ENCODE results near the gene ZNFX1. TPM values are rescaled to one million over a fixed set of nuclear protein-coding genes. Genes with fewer than 3 reads are reported as not detected.
A peak's percentile ranks its signal among the peaks of the same experiment; 100 is the strongest.
"Not testable (repeated sequence)": the region's sequence is repeated elsewhere in the genome, so short reads cannot be mapped to it uniquely, and the experiment has no call there.

ZNFX1 gene
- total and polyA plus RNA-seq, 5 experiments from 2014 or later: 28.1 to 57.2 (median 45.0) TPM

DNA sequence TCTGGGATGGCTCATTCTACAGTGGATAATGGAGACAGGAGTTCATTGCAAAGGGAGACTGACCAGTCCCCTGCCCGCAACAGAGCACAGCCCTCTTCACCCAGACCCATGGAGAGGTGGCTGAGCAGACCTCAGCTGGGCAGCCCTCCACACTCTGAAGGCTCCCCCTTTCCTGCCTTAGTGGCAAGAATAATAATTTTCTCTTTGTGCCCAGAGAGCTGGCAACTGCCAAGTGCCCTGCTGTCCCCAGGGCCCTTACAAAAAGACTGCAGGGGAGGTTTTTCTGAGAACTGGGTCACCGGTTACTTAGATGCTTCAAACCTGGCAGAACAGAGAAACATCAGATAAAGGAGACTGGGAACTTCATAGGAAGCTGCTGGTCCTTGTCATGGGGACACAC, 35.4 kb upstream of the ZNFX1 start:
- POLR2A ChIA-PET: interaction anchor here (1.2 kb wide), 1 partner anchor 9 kb away, joined by 3 read pairs; no protein-coding TSS in a partner anchor
- H3K36me3 Mint-ChIP-seq: peaks cover 0 to 14% (median 6%) of the 10 kb centered on the region in 3 donors
- no peak overlapping the region for H3K4me3 Mint-ChIP-seq
- H3K4me1 Mint-ChIP-seq: peaks cover 0 to 4% (median 2%) of the 10 kb centered on the region in 4 donors
- DNase-seq (no peak), ATAC-seq (no peak)
- H3K9me3 Mint-ChIP-seq: peaks cover 0 to 9% (median 0%) of the 10 kb centered on the region in 9 donors
- peaks cover under 1 to 26% (median 11%) of the 10 kb centered on the region in 5 donors for H3K27me3 Mint-ChIP-seq
- no peak overlapping the region for H3K27ac Mint-ChIP-seq

DNA sequence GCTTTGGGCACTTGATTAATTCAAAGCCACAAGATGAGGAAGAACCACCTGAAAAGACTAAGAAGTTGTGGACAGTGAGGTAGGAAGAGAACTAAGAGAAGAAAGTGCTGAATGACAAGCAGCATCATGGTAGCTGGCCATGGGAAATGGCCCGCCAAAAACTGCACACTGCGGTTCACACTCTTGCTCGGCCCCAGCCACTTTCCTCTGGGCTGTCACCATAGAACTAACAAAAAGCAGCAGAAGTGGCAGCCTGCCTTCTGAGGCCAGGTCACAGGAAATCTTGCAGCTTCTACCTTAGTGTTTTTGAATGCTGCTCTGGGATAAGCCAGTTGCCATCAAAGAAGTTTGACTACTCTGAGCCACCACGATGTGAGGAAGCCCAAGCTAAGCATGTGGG, 34.8 kb upstream of the ZNFX1 start:
- peaks cover 0 to 3% (median 0%) of the 10 kb centered on the region in 4 donors for H3K4me1 Mint-ChIP-seq
- DNase-seq (no peak), ATAC-seq (no peak)
- POLR2A ChIA-PET: interaction anchor here (1.2 kb wide), 1 partner anchor 9 kb away, joined by 3 read pairs; no protein-coding TSS in a partner anchor
- H3K4me3 Mint-ChIP-seq: no peak overlapping the region
- H3K27me3 Mint-ChIP-seq: peaks cover 0 to 22% (median 10%) of the 10 kb centered on the region in 5 donors
- H3K9me3 Mint-ChIP-seq: peaks cover 0 to 9% (median 0%) of the 10 kb centered on the region in 9 donors
- no peak overlapping the region for H3K27ac Mint-ChIP-seq
- peaks cover 0 to 14% (median 6%) of the 10 kb centered on the region in 3 donors for H3K36me3 Mint-ChIP-seq

DNA sequence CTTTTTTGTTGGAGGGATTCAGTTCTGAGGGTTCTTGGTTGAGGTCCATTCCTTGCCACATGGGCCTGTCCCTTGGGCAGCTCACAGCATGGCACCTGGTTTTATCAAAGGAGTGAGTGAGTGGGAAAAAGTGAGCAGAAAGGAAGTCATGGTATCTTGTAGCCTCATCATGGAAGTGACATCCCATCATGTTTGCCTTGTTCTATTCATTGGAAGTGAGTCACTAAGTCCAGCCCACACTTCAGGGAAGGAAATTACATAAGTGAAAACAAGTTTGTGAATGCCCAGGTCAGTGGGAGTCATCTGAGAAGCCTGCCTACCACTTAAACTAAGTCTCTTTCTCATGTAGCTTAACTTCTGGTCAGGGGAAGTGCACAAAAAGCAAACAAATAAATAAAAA, 32.8 kb upstream of the ZNFX1 start:
- Mint-ChIP-seq H3K9me3 (peaks cover 0 to 9% (median 0%) of the 10 kb centered on the region in 9 donors), H3K4me3 (no peak overlapping the region), H3K27me3 (peaks cover 0 to 12% (median 3%) of the 10 kb centered on the region in 5 donors), H3K36me3 (peaks cover 0 to 14% (median 6%) of the 10 kb centered on the region in 3 donors), H3K4me1 (peaks cover 0 to 3% (median 1%) of the 10 kb centered on the region in 4 donors), H3K27ac (no peak overlapping the region)
- POLR2A ChIA-PET: no interaction called here
- no peak for ATAC-seq
- DNase-seq: no peak

DNA sequence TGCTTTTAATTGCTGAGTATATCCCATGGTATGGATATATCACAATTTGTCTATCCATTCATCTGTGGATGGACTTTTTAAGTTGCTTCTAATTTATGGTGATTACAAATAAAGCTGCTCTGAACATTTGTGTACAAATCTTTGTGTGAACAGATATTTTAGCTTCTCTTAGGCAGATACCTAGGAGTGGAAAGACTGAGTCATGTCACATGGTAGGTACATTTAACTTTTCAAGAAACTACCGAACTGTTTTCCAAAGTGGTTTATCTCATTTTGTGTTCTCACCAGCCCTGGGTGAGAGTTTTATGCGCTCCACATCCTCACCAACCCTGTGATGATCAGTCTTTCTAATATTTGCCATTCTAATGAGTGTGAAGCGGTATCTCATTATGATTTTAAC, 31.0 kb upstream of the ZNFX1 start:
- Mint-ChIP-seq H3K4me1 (peaks cover 5 to 10% (median 5%) of the 10 kb centered on the region in 4 donors), H3K27me3 (peaks cover 0 to 12% (median 3%) of the 10 kb centered on the region in 5 donors), H3K9me3 (peaks cover 0 to 9% (median 0%) of the 10 kb centered on the region in 9 donors), H3K27ac (peak overlapping the region in 1 of 10 donors; percentile 37), H3K4me3 (no peak overlapping the region), H3K36me3 (peaks cover 0 to 14% (median 6%) of the 10 kb centered on the region in 3 donors)
- POLR2A ChIA-PET: no interaction called here
- no peak for DNase-seq
- ATAC-seq: no peak

DNA sequence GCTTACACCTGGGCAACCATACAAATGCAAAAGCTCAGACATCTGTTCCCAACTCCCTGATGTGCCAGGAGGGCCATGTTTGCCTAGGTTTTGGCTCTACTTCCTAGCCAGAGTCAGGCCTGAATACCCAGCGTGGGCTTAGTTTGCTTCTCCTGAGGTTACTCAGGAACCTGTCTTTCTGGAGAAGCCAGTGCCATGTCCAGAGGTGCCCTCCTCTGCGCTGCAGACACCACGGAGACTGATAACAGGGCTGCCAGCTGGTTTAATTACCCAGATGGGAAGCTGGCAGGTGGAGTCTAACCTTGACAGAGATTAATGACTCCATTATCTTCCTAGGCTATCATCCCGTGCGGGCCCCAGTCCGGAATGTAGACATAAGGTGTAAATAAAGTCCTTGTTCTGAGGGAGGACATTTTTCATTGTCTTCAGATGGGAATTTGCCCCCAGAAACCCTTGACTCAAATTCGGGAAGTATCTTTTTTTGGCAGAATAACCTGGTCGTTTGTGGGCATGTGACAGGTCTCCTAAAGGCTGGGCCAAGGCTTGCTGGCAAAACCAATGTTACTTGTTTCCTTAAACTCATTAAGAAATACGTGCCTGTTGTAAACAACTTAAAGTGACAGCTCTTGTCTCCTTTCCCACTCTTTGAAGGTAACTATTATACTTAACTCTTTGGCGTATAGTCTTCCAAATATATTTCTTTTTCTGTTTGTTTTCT, 29.2 kb upstream of the ZNFX1 start:
- no peak for DNase-seq
- POLR2A ChIA-PET: interaction anchor here (2.2 kb wide), 1 partner anchor 28 kb away, joined by 7 read pairs; no protein-coding TSS in a partner anchor
- peaks cover 0 to 14% (median 6%) of the 10 kb centered on the region in 3 donors for H3K36me3 Mint-ChIP-seq
- peaks cover 5 to 20% (median 14%) of the 10 kb centered on the region in 4 donors for H3K4me1 Mint-ChIP-seq
- peaks cover 0 to 10% (median 3%) of the 10 kb centered on the region in 5 donors for H3K27me3 Mint-ChIP-seq
- H3K4me3 Mint-ChIP-seq: no peak overlapping the region
- no peak for ATAC-seq
- no peak overlapping the region for H3K27ac Mint-ChIP-seq
- H3K9me3 Mint-ChIP-seq: peaks cover 0 to 9% (median 0%) of the 10 kb centered on the region in 9 donors

DNA sequence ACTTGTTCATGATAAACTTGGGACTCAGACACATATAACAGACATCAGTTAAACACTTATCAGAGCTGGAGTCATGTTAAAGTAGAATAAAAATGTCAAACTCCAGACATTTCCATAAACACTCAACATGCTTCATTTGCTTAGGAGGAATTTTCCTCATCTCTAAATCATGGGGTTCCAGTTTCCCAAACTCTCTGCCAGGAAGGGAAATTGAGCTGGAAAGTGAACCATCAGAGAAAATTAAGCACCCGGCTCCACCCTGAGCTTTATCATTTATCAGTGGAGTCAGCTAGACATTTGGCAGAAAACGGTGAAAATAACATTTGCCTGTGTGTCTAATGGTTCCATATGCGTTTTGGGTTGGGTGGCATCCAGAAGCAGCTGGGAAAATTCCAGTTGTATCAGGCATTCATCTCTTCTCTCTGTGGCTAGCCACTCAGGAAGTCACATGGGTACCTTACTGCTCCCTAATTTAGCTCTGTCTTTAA, 25.3 kb upstream of the ZNFX1 start:
- H3K4me3 Mint-ChIP-seq: peak overlapping the region in 1 of 10 donors; percentile 34
- peak overlapping the region in 2 of 10 donors; percentile 36 to 54 for H3K27ac Mint-ChIP-seq
- H3K9me3 Mint-ChIP-seq: no peaks in the 10 kb centered on the region

DNA sequence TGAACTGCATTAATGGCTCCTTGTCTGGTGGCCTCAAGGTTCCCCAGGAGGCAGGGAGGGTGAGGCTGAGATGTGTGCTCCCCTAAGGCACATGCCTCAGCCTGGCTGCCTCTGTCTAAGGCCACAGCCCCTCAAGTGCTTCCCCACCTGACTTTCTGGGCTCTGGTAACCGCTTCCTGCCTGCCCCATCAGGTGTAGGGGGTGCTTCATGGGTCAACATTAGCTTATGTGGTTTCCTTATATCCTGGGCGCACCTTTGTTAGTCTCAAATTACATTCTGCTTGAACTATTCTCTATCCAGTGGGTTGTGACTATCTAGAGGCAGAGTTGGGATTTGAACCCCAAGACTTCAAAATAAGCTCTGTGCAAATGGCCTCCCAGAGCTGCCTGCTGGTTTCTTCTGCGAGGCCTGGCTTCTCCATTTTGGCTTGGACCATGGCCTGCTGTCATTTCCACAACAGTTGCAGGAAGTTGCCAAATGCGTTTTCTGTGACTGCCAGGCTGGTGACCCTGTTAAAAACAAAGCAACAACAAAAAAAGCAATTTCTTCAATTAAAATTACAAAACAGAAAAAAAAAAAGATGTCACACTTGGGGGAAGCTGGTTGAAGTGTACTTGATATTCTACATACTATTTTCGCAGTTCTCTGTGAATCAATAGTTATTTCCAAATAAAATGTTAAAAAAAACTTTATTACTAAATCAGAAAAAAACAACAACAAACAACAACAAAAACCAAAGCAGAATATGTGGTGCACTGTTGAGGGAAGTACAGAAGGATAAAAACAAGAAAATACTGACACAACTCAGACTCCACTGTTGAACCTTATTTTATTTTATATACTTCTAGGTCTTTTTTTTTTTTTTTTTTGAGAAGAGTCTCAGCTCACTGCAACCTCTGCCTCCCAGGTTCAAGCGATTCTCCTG, 20.0 kb upstream of the ZNFX1 start:
- H3K27ac Mint-ChIP-seq: peak overlapping the region; percentile 52 to 94 (median 87)
- POLR2A ChIA-PET: interaction anchor here (0.6 to 3.3 kb wide), 7 partner anchors 12 to 177 kb away, joined by 3 to 41 read pairs (median 5); partner anchors contain the start of gene ZNFX1
- peak overlapping the region in 7 of 10 donors; percentile 8 to 77 (median 55) for H3K4me3 Mint-ChIP-seq

More for the DNA sequence above, 25.3 kb upstream of the ZNFX1 start:
- Mint-ChIP-seq H3K27me3 (no peaks in the 10 kb centered on the region), H3K4me1 (peaks cover 5 to 23% (median 16%) of the 10 kb centered on the region in 4 donors), H3K36me3 (no peaks in the 10 kb centered on the region)
- ATAC-seq: no peak
- POLR2A ChIA-PET: interaction anchor here (0.6 to 2.4 kb wide), 4 partner anchors 15 to 51 kb away, joined by 3 to 10 read pairs (median 6); no protein-coding TSS in a partner anchor
- no peak for DNase-seq

DNA sequence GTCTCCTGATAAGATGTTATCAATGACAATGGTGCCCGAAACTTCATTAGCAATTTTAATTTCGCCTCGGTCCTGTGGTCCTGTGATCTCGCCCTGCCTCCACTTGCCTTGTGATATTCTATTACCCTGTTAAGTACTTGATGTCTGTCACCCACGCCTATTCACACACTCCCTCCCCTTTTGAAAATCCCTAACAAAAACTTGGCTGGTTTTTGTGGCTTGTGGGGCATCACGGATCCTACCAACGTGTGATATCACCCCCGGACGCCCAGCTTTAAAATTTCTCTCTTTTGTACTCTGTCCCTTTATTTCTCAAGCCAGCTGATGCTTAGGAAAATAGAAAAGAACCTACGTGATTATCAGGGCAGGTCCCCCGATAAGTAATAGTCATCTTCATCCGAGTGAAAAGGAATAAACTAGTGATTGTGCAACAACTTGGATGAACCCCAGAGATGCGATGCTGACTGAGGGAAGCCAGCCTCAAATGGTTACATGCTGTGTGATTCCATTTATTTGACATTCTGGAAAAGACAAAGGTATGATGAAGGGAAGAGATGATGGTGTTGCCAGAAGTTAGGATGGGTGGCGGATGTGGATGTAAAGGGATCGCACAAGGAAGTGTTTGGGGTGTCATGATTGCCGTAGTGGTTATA, 16.3 kb upstream of the ZNFX1 start:
- H3K36me3 Mint-ChIP-seq: peaks cover 24 to 47% (median 46%) of the 10 kb centered on the region in 3 donors
- POLR2A ChIA-PET: interaction anchor here (2.1 kb wide), 1 partner anchor 15 kb away, joined by 10 read pairs; no protein-coding TSS in a partner anchor
- DNase-seq, H3K27me3 Mint-ChIP-seq, H3K27ac Mint-ChIP-seq, ATAC-seq: not testable (repeated sequence)
- H3K4me3 Mint-ChIP-seq: peak overlapping the region in 1 of 10 donors; percentile 42
- H3K9me3 Mint-ChIP-seq: peaks cover 0 to 34% (median 20%) of the 10 kb centered on the region in 9 donors
- peaks cover 11 to 19% (median 14%) of the 10 kb centered on the region in 4 donors for H3K4me1 Mint-ChIP-seq

More for the DNA sequence above, 20.0 kb upstream of the ZNFX1 start:
- ATAC-seq (peak; percentile 78 to 91), DNase-seq (peak in 3 of 10 donors; percentile 29 to 65 (median 34))
- H3K36me3 Mint-ChIP-seq: peaks cover 7 to 17% (median 16%) of the 10 kb centered on the region in 3 donors
- H3K4me1 Mint-ChIP-seq: peaks cover 7 to 16% (median 14%) of the 10 kb centered on the region in 4 donors
- H3K27me3 Mint-ChIP-seq: no peaks in the 10 kb centered on the region
- H3K9me3 Mint-ChIP-seq: peaks cover 0 to 19% (median 11%) of the 10 kb centered on the region in 9 donors

DNA sequence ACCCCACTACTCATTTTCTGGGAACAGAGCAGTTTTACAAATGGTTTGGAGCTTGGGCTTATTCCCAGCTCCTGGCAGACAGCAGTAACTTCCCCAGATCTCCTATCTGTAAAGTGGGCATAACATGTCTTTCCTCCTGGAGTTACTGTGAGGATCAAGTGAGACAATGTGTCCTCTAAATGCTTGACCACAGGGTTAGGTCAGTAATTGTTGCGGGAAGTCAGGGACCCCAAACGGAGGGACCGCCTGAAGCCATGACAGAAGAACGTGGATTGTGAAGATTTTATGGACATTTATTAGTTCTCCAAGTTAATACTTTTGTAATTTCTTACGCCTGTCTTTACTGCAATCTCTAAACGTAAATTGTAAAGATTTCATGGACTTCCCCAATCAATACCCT, 15.3 kb upstream of the ZNFX1 start:
- DNase-seq (no peak), ATAC-seq (no peak)
- Mint-ChIP-seq H3K36me3 (peaks cover 34 to 57% (median 56%) of the 10 kb centered on the region in 3 donors), H3K27me3 (no peaks in the 10 kb centered on the region), H3K4me1 (peaks cover 11 to 19% (median 12%) of the 10 kb centered on the region in 4 donors), H3K27ac (no peak overlapping the region), H3K4me3 (no peak overlapping the region), H3K9me3 (peaks cover 0 to 42% (median 21%) of the 10 kb centered on the region in 9 donors)
- POLR2A ChIA-PET: interaction anchor here (0.8 to 1.7 kb wide), 2 partner anchors 15 to 27 kb away, joined by 3 to 6 read pairs; partner anchors contain the start of gene ZNFX1

DNA sequence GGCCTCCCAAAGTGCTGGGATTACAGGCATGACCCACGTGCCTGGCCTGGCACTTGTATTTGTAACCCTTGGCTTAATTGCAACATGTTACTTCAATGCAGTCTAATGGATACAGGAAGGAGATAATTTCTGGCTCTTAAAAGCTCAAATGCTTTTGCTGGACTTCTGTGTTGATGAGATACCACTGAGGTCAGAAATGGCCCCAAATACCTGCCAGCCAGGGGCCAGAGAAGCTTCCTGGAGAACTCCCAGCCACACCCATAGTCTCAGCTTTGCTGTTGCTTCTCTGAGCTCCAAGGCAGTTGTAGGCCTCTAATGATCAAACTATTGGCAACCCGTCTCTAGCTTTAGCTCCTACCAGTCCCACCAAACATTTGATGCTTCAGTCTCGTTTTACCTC, 14.2 kb upstream of the ZNFX1 start:
- Mint-ChIP-seq H3K4me3 (no peak overlapping the region), H3K9me3 (peaks cover 0 to 54% (median 28%) of the 10 kb centered on the region in 9 donors), H3K4me1 (peaks cover 8 to 10% (median 8%) of the 10 kb centered on the region in 4 donors), H3K27ac (peak overlapping the region in 2 of 10 donors; percentile 29), H3K27me3 (no peaks in the 10 kb centered on the region), H3K36me3 (peaks cover 45 to 67% (median 65%) of the 10 kb centered on the region in 3 donors)
- POLR2A ChIA-PET: interaction anchor here (0.8 to 1.7 kb wide), 3 partner anchors 14 to 31 kb away, joined by 3 to 7 read pairs (median 6); partner anchors contain the start of gene ZNFX1
- ATAC-seq: no peak
- no peak for DNase-seq

DNA sequence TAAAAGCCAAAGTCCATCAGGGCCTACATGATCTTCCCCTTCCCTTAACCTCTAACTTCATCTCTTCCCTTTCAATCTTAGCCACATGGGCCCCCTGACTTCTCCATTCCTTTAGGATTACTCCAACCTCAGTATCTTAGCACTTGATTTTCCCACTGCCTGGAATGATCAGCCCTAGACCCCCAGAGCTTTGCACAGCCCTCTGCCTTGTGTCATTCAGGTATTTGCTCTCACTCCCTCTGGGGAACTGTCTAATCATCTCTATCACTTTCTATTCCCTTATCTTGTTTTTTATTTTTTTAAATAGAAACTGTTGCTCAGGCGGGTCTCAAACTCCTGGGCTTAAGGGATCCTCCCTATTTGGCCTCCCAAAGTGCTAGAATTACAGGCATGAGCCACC, 13.3 kb upstream of the ZNFX1 start:
- H3K27ac Mint-ChIP-seq: peak overlapping the region in 2 of 10 donors; percentile 47 to 69
- H3K4me1 Mint-ChIP-seq: peaks cover 6 to 10% (median 8%) of the 10 kb centered on the region in 4 donors
- peaks cover 53 to 73% (median 73%) of the 10 kb centered on the region in 3 donors for H3K36me3 Mint-ChIP-seq
- POLR2A ChIA-PET: no interaction called here
- DNase-seq (no peak), ATAC-seq (no peak)
- H3K27me3 Mint-ChIP-seq: no peaks in the 10 kb centered on the region
- peak overlapping the region in 1 of 10 donors; percentile 51 for H3K4me3 Mint-ChIP-seq
- H3K9me3 Mint-ChIP-seq: peaks cover 0 to 62% (median 31%) of the 10 kb centered on the region in 9 donors

Measured in naive thymus-derived CD8-positive, alpha-beta T cell (primary cell).